GM19328 (cell line): ENCODE data around the gene SLAIN1.
"Not testable (repeated sequence)": the region's sequence is repeated elsewhere in the genome, so short reads cannot be mapped to it uniquely, and the experiment has no call there.

ENCODE experiments used
- ATAC-seq: cut with Tn5 transposase; IDR thresholded peaks from one replicate; pipeline ENCODE4 v1.9.1; 2021; ENCODE audit warnings: mild to moderate bottlenecking, moderate library complexity; ENCODE audit not compliant: unreplicated experiment

Gene SLAIN1

DNA sequence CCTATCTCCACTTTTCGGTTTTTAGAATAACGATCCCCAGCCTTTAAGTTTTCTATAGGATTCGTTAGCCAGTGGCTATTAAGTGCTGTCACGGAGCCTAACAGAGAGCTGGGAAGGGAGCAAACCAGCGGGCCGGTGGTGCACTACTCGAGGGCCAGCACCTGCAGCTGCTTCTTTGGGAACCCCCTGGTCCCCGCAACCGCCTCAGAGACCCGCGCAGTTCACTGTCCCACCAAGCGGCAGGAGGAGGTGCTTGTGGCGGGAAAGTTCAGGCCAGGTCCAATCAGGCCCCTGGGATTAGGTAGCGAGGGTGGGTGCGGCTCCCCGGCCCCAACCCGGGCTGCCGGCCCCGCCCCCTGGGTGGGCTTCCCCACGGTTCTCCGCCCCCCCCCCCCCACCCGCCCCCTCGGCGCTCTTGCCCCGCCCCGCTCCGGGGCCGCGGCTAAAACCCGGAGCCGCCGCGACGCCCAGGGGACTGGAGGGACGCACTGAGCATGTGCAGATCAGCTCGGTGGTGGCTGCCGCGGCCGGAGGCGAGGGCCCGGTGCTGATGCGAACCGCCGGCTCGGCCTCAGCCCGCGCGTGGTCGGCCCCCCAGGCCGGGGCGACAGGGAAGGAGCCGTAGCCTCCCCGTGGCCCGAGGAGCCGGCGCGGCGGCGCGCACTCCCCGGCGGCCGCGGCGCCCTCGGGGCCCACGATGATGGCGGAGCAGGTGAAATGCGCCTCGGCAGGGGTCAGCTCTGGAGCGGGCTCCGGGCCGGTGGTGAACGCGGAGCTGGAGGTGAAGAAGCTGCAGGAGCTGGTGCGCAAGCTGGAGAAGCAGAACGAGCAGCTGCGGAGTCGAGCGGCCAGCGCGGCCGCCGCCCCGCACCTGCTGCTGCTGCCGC, at the start of gene SLAIN1:
SLAIN1 (plus strand) TSS at position 471 of the 887 bp plus-strand sequence; CDS start at position 698, 227 bp downstream.
- peak; percentile 61 for ATAC-seq

DNA sequence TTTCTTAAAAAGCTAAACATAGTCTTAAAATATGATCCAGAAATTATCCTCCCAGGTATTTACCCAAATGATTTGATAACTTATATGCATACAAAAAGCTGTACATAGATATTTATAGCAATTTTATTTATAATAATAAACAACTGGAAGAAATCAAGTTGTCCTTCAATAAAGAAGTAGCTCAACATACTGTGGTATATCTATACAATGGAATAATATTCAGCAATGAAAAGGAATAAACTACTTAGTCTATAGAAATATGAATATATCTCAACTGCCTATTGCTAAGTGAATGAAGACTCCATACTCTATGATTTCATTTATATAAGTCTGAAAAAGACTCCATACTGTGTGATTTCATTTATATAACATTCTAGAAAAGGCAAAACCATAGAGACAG, 47.1 kb upstream of the SLAIN1 start:
- no peak for ATAC-seq

DNA sequence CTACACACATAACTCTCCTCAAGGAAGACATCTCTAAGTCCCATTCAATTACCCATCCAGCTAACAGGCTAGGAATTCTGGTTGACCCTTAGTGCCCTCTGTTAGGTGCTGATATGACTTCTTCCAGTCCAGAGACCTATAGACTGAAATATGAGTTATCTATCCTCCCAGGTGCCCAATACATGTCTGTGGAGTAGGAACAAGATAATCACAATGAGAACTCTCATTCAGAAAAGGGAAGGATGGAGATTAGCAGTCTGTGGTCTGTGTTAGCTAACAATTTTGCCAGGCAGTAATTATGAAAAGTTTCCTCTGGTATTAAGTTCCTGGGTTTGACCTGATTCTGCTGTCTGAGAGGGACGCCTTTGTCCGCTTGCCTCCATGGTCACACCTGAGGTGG, 44.2 kb upstream of the SLAIN1 start:
- ATAC-seq: no peak

DNA sequence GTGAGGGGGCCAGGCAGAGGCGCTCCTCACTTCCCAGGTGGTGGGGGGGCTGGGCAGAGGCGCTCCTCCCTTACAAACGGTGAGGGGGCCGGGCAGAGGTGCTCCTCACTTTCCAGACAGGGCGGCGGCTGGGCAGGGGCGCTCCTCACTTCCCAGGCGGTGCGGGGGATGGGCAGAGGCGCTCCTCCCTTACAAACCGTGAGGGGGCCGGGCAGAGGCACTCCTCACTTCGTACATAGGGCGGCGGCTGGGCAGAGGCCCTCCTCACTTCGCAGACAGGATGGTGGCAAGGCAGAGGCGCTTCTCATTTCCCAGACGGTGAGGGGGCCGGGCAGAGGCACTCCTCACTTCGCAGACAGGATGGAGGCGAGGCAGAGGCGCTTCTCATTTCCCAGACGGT, 37.5 kb upstream of the SLAIN1 start:
- ATAC-seq: not testable (repeated sequence)

DNA sequence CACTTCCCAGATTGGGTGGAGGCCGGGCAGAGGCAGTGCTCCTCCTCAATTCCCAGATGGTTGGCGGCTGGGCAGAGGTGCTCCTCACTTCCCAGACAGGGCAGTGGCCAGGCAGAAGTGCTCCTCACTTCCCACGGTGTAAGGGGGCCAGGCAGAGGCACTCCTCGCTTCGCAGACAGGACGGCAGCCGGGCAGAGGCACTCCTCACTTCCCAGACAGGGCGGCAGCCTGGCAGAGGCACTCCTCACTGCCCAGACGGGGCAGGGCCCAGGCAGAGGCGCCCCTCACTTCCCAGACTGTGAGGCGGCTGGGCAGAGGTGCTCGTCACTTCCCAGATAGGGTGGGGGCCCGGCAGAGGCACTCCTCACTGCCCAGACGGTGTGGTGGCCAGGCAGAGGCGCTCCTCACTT, 36.6 kb upstream of the SLAIN1 start:
- ATAC-seq: no peak

DNA sequence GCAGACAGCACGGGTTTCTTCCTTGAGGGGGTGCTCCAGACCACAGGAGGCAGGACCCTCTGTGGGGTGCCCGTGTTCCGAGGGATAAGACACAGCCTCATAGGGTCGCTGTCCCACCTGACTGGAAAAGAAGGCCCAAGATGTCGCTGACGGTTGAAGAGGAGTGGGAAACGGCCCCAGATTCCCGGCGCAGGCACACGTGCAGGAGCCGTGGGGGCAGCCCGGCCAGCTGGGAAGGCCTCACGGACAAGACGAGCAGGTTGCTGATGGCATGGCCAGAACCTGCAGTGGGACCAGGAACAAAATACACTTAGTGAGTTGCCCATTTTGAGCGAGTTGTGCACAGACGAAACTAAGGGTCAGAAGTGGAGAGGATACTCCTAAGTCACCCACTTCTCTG, 35.2 kb upstream of the SLAIN1 start:
- not testable (repeated sequence) for ATAC-seq

DNA sequence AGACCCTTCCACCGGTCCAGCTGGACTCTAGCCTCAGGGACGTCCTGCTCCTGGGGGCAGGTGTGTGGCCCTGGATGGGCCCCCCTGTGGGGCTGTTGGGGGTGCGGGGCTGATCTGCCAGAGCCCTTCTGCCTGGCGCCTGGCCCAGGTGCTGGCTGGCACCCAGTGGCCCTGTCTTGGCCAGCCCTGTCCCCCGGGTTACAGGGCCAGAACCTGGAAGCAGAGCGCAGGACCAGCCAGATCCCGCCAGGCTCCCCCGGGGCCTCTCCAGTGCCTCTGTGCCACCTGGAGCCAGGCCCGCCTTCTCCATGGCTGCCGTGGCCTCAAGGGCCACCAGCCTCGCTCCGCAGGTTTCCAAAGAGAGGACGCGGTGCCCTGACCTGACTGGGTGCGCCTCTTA, 34.7 kb upstream of the SLAIN1 start:
- not testable (repeated sequence) for ATAC-seq

DNA sequence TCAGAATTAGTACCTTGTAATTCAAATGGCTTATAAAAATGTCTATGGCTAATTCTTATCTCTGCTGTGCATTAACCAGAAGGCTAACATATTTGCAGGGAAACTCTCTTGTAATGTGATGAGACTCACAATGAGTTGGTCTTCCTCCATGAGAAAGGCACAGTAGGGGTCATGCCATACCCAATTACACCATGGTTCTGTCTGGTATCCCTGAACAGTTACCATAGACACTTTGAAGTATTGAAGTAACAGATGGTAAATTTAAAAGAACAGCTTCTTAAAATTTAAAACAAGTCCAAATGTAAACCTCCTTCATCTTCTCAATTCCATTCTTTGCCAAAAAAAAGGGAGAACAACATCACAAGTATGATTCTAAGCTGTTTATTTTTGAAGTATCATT, 22.6 kb upstream of the SLAIN1 start:
- ATAC-seq: no peak

DNA sequence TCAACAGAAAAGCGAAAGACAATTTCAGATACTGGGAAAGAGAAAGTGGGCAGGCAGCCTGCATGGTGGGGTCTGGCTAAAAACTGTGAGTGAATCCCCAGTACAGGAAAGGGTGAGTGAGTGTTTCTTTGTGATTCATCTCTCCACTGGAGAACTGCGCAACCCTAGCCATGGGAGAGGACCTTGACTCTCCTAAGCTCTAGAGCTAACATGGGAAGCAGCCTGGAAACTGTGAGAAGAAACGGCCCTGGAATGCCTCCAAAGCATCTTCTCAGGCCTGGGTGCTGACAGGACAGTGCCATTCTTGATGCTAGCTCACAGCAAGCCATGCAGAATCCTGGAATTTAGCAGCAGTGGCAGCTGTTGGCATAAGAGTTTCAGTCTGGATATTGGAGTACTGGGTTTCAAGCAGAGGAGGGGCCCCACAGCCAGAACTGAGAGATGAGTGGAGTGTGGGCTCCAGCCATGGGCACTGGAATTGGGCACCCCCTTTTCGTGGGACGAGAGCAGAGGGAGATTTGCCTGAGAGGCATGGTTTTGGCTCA, 18.7 kb upstream of the SLAIN1 start:
- ATAC-seq: no peak

DNA sequence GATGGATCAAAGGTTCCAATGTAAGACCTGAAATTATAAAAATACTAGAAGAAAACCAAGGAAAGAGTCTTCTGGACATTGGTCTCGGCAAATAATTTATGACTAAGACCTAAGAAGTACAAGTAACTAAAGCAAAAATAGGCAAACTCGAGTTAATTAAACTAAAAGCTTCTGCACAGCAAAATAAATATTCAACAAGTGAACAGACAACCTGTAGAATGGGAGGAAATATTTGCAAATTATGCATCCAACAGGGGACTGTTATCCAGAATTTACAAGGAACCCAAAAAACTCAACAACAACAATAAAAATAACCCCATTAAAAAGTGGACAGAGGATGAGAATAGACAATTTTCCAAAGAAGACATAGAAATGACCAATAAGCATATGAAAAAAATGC, 9.7 kb upstream of the SLAIN1 start:
- no peak for ATAC-seq

DNA sequence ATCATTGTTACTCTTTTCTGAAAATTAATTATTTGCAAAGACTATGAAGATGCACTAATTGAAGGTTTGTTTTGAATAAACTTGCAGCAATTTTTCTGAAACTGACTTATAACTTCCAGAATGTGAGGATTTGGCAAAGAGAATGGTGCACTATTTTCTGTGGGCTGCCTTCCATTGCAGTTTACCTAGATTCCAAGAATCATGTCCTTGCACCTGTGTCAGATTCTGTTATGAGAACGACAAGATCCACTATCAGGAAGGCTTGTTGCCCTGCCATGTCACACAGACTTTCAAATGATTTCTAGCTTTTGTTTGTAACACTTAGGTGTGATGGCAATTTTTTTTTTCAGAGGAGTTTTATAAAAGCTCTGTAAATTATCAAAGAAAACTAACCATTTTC, 5.6 kb upstream of the SLAIN1 start:
- ATAC-seq: no peak

DNA sequence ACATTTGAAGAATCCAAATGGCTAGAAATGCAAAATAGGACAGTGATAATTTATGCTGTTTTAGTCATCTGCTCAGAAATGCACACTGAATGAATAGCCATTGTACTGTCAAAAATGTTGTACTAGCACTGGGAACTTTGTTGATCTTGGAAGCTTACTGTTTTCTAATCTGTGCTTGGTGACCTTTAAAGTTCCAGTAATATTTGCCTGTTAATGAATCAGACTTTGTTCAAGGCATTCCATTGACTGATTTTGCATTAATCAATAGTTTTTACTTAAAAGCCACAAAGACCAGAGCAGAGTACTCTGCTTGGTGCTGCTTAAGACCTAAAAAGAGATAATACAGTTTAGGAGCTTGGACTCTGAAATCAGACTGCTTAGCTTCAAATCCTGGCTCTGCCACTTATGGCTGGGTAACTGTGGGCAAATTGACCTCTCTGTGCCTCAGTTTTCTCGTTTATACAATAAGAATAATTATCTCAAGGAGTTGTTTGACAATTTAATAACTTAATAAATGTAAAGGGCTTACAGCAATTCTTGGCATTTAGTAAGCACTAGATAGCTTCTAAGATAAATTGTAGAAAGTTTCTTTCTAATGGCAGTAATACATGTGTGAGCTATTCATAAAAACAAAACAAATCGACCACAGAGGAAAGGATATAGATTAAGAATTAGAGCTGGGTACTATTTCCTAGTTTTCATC, 4.6 kb upstream of the SLAIN1 start:
- ATAC-seq: no peak

DNA sequence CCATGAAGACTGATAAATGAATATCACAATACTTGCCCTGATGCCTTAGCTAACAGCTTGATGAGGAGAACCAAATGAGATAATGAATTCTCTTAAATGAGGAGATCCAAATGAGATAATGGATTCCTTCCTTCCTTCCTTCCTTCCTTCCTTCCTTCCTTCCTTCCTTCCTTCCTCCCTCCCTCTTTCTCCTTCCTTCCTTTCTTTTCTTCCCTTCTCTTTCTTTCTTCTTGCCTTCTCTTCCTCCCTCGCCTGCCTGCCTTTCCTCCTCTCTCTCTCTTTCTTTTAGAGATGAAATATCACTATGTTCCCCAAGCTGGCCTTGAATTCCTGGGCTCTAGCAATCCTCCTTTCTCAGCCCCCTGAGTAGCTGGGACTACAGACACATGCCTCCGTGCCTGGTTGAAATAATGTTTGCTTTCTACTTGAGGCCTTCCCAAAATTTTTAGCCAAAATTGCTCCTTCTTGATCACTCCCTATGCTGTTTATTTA, 4.0 kb upstream of the SLAIN1 start:
- no peak for ATAC-seq

DNA sequence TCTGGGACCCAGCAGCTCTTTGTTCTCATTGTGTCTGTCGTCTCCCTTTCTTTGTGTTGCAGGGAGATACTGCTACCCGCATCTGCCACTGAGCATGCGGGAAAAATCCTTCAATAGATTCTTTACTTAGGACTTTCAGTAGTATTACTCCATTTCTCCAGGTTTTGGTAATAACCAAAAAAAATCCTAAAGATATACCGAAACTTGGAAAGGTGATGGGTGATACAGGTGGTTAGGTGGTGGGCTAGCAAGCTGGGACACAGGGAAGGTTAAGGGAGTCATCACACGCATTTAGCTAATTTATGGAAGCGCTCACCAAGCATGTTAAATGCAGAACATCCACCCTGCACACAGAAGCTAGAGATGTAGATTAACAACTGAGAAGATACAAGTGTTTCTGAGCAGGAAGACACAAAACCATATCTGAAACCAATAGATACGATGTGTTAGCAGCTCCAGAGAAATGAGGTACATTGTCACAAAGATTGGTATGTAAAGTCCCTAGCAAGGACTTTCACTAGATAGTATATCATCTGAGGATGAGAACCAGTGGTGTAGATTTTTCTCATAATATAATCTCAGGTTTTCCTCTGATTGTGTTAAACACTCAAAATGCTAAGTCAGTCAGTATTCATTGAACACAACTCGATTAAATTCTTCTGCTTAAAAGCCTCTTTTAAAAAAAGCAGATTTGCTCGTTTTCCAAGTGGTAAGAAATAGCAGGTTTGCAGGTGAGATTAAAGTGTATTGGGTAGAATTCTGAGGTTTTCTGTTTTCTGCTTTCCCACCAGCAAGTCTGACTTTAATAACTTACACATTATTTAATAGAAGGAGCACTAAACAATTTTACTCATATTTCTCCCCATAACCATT, 1.2 kb upstream of the SLAIN1 start:
- ATAC-seq: no peak

DNA sequence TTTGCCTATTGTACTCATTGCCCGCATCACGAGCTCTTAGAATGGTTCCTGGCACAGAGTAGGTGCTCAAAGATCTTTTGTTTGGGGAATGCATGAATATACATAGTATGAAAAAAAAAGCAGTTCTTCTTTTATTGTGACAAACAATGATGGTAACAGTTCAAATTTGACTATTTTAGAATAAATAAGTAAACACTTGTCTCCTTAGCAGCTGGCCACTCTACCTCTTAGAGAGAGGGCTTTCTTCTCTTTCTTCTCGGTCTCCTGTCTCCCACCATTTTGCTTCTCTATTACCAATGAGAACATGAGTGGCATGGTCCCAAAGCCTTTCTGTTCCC, 639 bp upstream of the SLAIN1 start:
- ATAC-seq: no peak

DNA sequence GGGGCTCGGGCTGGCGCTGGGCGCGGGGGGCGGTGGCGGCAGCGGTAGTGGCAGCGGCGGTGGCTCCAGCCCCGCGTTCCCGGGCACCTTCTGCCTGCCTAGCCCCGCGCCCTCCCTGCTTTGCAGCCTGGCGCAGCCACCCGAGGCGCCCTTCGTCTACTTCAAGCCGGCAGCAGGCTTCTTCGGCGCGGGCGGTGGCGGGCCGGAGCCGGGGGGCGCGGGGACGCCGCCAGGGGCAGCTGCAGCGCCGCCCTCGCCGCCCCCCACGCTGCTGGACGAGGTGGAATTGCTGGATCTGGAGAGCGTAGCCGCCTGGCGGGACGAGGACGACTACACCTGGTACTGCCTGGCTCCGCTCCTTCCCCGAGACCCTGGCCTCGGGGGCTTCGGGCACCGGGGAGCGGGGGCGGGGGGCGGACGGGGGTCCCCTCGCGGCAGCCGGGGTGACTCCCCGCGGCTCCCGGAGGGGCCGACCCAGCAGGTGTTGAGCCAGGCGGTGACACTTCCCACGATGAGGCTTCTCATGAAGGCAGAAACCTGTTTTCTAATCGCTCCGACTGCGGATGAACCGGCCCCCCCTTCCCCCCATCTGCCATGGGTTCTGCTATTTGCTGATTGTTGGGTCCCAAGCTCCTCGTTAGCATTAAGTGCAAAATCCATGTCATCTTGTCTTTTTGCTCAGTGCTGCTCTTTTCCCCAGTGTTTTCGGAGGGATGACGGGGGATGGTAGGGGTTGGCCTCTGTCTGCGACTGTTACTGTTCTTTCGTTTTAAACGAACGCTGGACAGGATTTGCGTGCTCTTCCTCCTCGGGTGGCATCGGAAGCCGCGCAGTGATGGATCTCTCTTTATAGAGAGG, 943 bp downstream of the SLAIN1 start:
- peak; percentile 24 for ATAC-seq

DNA sequence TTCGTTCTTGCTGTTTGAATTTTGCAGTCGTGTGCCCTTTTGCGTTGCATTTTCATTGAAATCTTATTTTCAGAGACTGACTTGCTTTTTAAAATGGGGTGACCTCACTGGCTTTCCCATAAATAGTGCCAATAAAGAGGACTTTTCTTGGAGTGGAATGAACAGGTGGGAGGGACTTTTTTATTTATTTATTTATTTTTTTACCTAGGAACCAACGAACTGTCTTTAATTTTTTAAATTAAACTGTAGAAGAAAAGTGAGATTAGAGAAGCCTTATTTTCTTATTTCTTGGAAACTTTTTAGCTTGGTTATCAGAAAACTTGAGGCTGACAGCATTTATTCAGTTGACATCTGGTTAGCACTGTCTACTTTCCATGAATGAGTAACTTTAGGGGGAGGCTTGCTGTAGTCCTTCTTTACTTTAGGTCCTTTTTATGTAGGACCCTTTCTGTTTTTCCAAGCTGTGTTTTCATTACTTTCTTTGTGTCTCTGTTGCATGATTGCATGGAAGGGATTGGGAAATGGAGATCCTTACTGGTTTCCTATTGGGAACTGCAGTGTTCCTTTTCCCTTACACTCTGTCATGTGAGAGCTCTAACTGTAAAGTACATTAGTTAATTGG, 1.7 kb downstream of the SLAIN1 start:
- no peak for ATAC-seq

DNA sequence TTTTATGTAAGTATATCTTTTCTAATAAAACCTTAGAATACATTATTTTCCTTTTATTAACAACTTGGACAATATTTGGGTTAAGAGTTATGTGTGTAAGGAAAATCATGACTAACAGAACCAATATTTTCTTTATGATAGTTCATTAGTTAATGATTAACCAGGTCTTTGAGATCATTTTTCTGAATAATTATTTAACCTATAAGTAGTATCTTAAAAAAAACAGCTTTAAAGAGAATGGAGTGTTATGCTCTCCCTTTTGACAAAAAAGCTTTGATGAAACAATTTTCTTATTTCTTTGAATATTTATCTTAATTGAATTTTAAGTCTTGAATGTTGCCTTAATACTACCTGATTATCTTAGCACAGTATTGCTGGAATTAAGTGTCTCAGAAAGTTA, 3.8 kb downstream of the SLAIN1 start:
- ATAC-seq: no peak

DNA sequence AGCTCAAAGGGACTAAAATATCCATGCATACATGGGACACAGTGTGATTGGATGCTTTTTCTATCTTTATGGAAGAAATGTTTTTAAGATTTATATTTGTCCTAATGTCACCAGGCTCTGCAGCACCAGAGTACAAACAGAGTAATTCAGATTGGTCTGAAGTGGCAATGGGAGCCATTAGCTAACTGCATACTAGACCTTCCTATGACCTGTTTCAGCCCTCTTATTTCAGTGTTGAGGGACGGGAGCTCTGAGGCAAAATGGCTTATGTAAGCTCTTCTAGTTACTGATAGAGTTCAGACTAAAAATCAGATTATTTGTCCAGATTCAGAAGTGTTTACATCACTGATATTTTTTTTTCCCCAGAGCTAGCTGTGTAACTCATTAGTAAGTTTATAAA, 4.9 kb downstream of the SLAIN1 start:
- no peak for ATAC-seq

DNA sequence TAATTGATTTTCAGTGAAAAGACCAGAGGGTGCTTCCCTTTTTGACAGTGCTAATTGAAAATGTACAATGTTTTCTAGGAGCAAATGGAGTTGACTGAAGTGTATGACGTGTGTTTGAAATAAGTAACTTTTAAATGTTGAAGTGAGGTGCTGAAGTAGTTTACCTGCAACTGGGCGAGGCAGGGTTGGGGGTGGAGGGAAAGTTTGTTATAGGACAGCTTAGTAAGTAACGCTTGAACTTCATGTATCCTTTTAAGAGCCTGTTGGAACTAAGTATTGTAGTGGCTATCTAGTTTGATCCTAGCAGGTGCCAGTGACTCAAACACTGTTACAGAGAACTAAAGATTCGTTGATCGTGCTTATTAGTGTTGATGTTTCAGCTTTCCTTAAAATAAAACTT, 5.9 kb downstream of the SLAIN1 start:
- no peak for ATAC-seq
